Raji (cell line): ENCODE measurements around the gene JAZF1.

Experiments
- POLR2A ChIP-seq: IDR thresholded peaks from 2 replicates; pipeline ENCODE4 v1.6.1; 2011; ENCODE audit warnings: low read depth, low read length, control low read depth; ENCODE audit not compliant: insufficient read depth

The JAZF1 gene

DNA sequence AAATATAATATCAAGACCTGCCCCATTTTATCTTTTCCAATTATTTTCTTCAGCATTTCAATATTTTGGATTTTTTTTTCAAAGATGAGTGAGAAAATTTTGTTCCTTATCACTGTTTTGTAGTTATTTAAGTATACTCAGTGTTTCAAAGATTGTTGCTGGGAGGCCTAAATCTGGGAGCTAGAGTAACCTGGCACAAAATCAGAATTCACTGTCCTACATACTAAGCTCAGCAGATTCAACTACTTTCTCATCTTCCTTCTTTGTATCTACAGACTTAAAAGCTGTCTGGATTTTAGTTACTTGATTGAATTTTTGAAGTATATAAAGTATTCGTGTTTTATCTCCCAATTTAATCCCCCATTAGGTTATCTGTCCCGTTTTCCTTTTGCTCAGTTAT lies 354.7 kb downstream of the JAZF1 start:
- no peak for TF ChIP-seq POLR2A

- no peak for TF ChIP-seq POLR2A
Measured at GRCh38 chr7:27822245-27822644, 358.4 kb downstream of the JAZF1 start.

DNA sequence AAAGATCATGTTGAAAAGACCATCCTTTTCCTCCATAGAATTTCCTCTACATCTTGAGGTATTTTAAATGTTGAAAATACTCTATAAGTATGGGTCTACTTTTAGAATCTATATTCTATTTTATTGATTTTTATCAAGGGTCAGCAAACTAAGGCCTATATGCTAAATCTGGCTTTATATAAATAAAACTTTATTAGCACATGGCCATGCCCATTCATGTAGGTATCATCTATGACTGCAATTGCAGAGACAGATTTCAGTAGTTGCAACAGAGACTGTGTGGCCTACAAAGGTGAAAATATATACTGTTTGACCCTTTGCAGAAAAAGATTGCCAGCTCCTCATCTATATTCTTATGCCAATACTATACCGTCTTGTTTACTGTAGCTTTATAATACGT lies 367.9 kb downstream of the JAZF1 start:
- no peak for TF ChIP-seq POLR2A

- TF ChIP-seq POLR2A: no peak
Measured at GRCh38 chr7:27810186-27810585, 370.4 kb downstream of the JAZF1 start.

GRCh38 chr7:27808626-27809025 lies 372.0 kb downstream of the JAZF1 start:
- TF ChIP-seq POLR2A: no peak

DNA sequence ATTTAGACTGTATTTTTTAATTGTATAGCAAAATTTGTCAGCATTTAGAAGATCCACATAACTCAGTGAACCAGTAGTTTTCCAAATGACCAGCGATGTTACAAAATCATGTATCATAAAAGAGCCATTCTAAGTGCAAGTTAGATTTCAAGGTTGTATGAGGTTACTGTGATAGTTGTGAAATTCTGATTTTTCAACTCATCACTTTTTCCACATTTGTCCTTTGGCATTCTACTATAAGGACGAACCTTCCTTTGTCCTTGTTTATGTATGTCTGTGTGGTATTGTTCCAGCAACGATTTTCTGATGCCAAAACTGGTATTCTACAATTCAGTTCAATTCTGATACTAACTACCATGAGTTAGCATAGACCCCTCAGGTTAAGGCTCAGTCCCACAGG lies 376.5 kb downstream of the JAZF1 start:
- TF ChIP-seq POLR2A: no peak

- TF ChIP-seq POLR2A: no peak
Measured at GRCh38 chr7:27802999-27803398, 377.6 kb downstream of the JAZF1 start.

DNA sequence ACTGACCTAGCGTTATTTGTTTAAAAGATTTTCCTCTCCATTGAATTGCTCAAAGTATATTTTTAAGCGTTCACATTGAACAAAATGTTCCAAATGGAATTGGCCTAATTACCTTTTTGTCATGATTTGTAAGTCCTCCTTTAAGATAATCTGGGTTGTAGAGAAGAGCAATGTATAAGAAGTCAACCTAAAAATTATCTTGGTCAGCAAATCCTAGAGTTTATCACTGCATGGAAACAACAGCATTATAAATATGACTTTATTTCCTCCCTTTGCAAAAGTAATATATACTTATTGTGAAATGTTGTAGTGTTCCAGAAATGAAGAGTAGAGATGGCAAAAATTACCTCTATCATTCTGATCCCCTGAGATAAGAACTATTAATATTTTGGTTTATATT lies 381.4 kb downstream of the JAZF1 start:
- no peak for TF ChIP-seq POLR2A

DNA sequence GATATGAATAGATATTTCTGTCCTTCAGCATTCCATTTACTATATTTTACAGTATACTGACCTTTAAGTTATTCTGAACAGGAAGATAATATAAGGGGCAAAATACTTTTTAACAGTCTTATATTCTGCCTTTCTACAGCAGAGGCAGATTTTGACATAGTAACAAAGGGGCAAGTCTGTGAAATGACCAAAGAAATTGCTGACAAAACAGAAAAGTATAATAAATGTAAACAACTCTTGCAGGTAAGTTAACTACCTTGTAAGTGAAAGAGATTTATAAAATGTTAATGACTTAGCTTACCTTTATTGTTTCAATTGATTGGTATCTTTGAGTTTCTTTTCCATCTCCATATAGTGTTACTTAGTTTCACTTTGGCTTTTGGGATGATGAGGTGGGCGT lies 384.6 kb downstream of the JAZF1 start:
- TF ChIP-seq POLR2A: no peak

DNA sequence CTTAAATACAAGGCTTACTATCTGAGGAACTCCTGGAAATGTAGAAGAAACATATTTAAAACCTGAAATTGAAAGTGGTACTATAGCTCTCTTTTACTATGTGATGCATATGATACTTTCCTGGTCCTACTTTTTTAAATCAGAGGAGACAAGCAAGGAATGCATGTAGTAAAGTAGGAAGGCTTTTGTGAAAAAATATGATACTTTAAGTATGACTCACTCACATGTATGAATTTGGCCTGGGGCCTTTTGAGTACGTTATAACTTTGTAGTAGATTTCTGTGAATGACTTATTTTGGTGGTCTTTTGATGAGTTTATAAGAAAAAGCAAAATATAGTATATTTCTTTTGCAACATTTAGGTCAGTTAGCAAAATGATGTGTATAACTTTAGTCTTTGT lies 386.8 kb downstream of the JAZF1 start:
- TF ChIP-seq POLR2A: no peak

GRCh38 chr7:27788437-27788836 lies 392.2 kb downstream of the JAZF1 start:
- no peak for TF ChIP-seq POLR2A

- no peak for TF ChIP-seq POLR2A
Measured at GRCh38 chr7:27784399-27785053, 396.1 kb downstream of the JAZF1 start.

DNA sequence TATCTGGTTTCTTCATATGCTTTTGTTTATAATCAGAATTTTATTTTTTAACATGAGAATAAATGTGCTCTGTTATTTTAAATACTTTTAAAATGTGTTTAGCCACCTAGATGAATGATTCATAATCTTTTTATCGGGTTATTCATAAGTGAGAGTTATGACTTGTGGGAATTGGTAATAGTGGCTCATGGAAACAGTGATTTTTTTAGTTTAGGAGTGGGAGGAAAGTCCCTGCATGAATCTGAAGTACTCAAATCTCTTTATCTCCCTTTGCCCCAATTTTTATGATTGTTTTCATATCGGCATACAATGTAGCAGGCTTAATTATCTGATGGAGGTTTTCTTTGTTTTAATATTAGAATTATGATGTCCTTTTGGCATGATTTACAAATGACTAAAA lies 397.7 kb downstream of the JAZF1 start:
- no peak for TF ChIP-seq POLR2A

DNA sequence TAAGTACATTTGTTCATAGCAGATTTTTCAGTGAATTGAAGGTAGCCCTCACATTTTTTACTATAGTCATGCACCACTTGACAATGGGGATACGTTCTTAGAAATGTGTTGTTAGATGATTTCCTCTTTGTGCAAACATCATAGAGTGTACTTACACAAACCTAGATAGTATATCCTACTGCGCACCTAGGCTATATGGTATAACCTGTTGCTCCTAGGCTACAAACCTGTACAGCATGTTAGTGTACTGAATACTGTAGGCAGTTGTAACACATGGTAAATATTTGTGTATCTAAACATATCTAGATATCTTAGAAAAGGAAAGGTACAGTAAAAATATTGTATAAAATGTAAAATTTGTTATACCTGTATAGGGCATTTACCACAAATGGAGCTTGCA lies 399.4 kb downstream of the JAZF1 start:
- no peak for TF ChIP-seq POLR2A
